Endothelial cell (in vitro differentiated cells): Measurements from ENCODE around the gene SEMA3F. TPM values are rescaled to one million over a fixed set of nuclear protein-coding genes. Genes with fewer than 3 reads are reported as not detected.

Experiments
- DNase-seq: peaks from one replicate; pipeline ENCODE4 v3.0.0; 2021; ENCODE audit warnings: low spot score
- H3K27ac Mint-ChIP-seq: one replicate; pipeline ENCODE4 v1.8.0; 2021; ENCODE audit warnings: mixed read lengths, inconsistent platforms; ENCODE audit not compliant: unreplicated experiment
- H3K27me3 Mint-ChIP-seq: one replicate; pipeline ENCODE4 v1.8.0; 2021; ENCODE audit warnings: mild to moderate bottlenecking, moderate library complexity, mixed read lengths, inconsistent platforms; ENCODE audit not compliant: unreplicated experiment
- H3K36me3 Mint-ChIP-seq: one replicate; pipeline ENCODE4 v1.8.0; 2021; ENCODE audit warnings: mild to moderate bottlenecking, low read depth, mixed read lengths, inconsistent platforms; ENCODE audit not compliant: unreplicated experiment
- H3K4me1 Mint-ChIP-seq: one replicate; pipeline ENCODE4 v1.8.0; 2021; ENCODE audit warnings: mild to moderate bottlenecking, mixed read lengths, inconsistent platforms; ENCODE audit not compliant: unreplicated experiment
- H3K4me3 Mint-ChIP-seq: one replicate; pipeline ENCODE4 v1.8.0; 2021; ENCODE audit warnings: mild to moderate bottlenecking, mixed read lengths, inconsistent platforms; ENCODE audit not compliant: unreplicated experiment
- H3K9me3 Mint-ChIP-seq: one replicate; pipeline ENCODE4 v1.8.0; 2021; ENCODE audit warnings: mixed read lengths, inconsistent platforms; ENCODE audit not compliant: unreplicated experiment
- CTCF ChIP-seq: fragments of 200-600 bp; sonication (generic); IDR thresholded peaks from one replicate; pipeline ENCODE4 v1.5.0; 2021; ENCODE audit warnings: antibody characterized with exemption; ENCODE audit not compliant: unreplicated experiment
- long read RNA-seq: library from polyadenylated mRNA; unstranded; transcript quantifications from one replicate; pipeline ENCODE4 v2.0.0, GENCODE V29; 2020; ENCODE audit not compliant: unreplicated experiment
- total RNA-seq: library from RNA; stranded (reverse); fragmentation: NEBNext Ultra II Directional; extraction: Animal tissue kit (Norgen Biotek cat#: 25700); gene quantifications from one replicate; pipeline ENCODE4 v1.2.1, GENCODE V29; 2021; ENCODE audit not compliant: unreplicated experiment

SEMA3F gene
- 21.3 TPM for total RNA-seq
- long read RNA-seq = 0 reads

GRCh38 chr3:50154840-50155490 lies at the start of gene SEMA3F:
Gene SEMA3F (plus strand): TSS chr3:50155324. CDS start chr3:50159623, 4,299 bp downstream.
- Mint-ChIP-seq H3K36me3 (peaks cover 3% of the 10 kb centered on the region), H3K9me3 (no peaks in the 10 kb centered on the region), H3K4me3 (peak within 1 kb of the TSS; percentile 92), H3K4me1 (peaks cover 38% of the 10 kb centered on the region), H3K27me3 (peaks cover 26% of the 10 kb centered on the region), H3K27ac (peak within 1 kb of the TSS; percentile 25)
- DNase-seq = peak; percentile 68
- no peak for TF ChIP-seq CTCF

GRCh38 chr3:50111757-50112156 lies 43.4 kb upstream of the SEMA3F start:
- no peak for TF ChIP-seq CTCF

DNA sequence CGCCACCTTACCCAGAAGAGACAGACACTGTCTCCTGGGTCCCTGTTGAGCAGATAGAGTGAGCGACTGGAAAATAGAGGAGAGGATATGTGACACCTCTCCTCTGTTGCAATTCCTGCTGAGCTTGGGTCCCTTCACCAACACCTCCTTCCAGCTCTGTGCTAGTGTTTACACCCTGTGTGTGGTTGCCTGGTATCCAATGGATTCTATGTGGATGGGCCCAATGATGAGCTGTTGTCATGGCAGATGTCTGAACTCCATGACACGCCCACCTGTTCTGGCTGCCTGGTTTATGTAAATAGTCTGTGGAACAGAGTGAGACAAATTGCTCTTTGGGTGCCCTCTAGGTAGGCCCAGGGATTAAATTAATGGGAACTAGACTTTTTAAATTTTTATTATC lies 42.7 kb upstream of the SEMA3F start:
- TF ChIP-seq CTCF = no peak
- Mint-ChIP-seq H3K9me3 (no peaks in the 10 kb centered on the region), H3K27me3 (no peaks in the 10 kb centered on the region), H3K4me3 (no peak overlapping the region), H3K27ac (no peak overlapping the region), H3K36me3 (peaks cover 66% of the 10 kb centered on the region), H3K4me1 (no peaks in the 10 kb centered on the region)
- DNase-seq = no peak

More at GRCh38 chr3:50111757-50112156, 43.4 kb upstream of the SEMA3F start:
- H3K9me3 Mint-ChIP-seq = no peaks in the 10 kb centered on the region
- H3K4me3 Mint-ChIP-seq = no peak overlapping the region
- H3K36me3 Mint-ChIP-seq = peaks cover 68% of the 10 kb centered on the region
- DNase-seq = no peak
- no peak overlapping the region for H3K27ac Mint-ChIP-seq
- no peaks in the 10 kb centered on the region for H3K4me1 Mint-ChIP-seq
- H3K27me3 Mint-ChIP-seq = no peaks in the 10 kb centered on the region

DNA sequence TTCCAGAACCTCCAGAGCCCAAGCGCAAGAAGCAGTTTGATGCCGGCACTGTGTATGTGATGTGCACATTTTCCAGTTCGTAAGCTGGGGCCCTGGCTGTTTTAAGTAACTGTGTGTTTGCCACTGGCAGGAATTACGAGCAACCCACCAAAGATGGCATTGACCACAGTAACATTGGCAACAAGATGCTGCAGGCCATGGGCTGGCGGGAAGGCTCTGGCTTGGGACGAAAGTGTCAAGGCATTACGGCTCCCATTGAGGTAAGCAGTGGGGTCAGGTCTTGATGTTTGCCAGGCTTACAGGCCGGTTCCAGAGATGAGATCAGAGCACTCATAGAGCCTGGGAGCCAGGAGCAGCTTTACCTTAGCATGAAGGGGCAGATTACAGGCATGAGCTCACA lies 38.0 kb upstream of the SEMA3F start:
- H3K27ac Mint-ChIP-seq = no peak overlapping the region
- no peak for DNase-seq
- TF ChIP-seq CTCF = no peak
- H3K36me3 Mint-ChIP-seq = peaks cover 51% of the 10 kb centered on the region
- H3K27me3 Mint-ChIP-seq = no peaks in the 10 kb centered on the region
- H3K9me3 Mint-ChIP-seq = no peaks in the 10 kb centered on the region
- no peaks in the 10 kb centered on the region for H3K4me1 Mint-ChIP-seq
- peak overlapping the region; percentile 68 for H3K4me3 Mint-ChIP-seq

DNA sequence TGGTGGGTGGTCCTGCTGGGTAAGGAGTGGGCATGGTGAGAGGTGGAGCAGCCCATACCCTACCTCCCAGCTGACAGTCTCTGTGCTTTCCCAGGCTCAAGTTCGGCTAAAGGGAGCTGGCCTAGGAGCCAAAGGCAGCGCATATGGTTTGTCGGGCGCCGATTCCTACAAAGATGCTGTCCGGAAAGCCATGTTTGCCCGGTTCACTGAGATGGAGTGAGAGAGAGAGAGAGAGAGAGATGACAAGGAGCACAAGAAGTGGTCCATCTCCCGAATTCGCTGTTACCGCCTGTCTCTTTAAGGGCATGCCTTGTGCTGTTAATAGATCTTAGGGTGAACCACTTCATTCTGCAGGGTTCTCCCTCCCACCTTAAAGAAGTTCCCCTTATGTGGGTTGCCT lies 36.9 kb upstream of the SEMA3F start:
- Mint-ChIP-seq H3K27ac (peak overlapping the region; percentile 27), H3K9me3 (no peaks in the 10 kb centered on the region), H3K27me3 (peaks cover 3% of the 10 kb centered on the region), H3K4me3 (peak overlapping the region; percentile 9), H3K4me1 (no peaks in the 10 kb centered on the region), H3K36me3 (peaks cover 48% of the 10 kb centered on the region)
- DNase-seq = no peak
- no peak for TF ChIP-seq CTCF
